Spleen (tissue), 7 donors: ENCODE measurements around the gene RIC1.

Source experiments
- POLR2AphosphoS5 ChIP-seq, 3 donors: sonication (generic); formaldehyde crosslinking; IDR thresholded peaks; one replicate each; pipeline ENCODE4 v1.5.1; 2017; ENCODE audit warnings: antibody characterized with exemption in 3 of 3
- TF ChIP-seq, protein P1 (sequence below), 11 experiments: fragments of 200-600 bp in 7 of 11; fragments of 450-650 bp in 4 of 11; sonication (generic) in 4 of 11; IDR thresholded peaks in 8 of 11; conservative IDR thresholded peaks in 3 of 11; 1 replicate in 7 of 11; 2 replicates in 4 of 11; pipeline versions ENCODE4 v1.4.0 to v1.8.0; 2016 to 2021; ENCODE audit warnings: antibody characterized with exemption in 11 of 11, inconsistent platforms in 4 of 11, mild to moderate bottlenecking in 1 of 11
- donor health status: DM: no; HTN: no; CAD: no; lungs with moderate emphysema.
- donor health status: DM: no; HTN: no; CAD: no.
- donor health status: DM: no; HTN: no; CAD: no.

- TF ChIP-seq, protein P1, sequence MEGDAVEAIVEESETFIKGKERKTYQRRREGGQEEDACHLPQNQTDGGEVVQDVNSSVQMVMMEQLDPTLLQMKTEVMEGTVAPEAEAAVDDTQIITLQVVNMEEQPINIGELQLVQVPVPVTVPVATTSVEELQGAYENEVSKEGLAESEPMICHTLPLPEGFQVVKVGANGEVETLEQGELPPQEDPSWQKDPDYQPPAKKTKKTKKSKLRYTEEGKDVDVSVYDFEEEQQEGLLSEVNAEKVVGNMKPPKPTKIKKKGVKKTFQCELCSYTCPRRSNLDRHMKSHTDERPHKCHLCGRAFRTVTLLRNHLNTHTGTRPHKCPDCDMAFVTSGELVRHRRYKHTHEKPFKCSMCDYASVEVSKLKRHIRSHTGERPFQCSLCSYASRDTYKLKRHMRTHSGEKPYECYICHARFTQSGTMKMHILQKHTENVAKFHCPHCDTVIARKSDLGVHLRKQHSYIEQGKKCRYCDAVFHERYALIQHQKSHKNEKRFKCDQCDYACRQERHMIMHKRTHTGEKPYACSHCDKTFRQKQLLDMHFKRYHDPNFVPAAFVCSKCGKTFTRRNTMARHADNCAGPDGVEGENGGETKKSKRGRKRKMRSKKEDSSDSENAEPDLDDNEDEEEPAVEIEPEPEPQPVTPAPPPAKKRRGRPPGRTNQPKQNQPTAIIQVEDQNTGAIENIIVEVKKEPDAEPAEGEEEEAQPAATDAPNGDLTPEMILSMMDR (IDR thresholded peaks at IDR 0.05 in 8 of 11, conservative IDR thresholded peaks at IDR 0.05 in 3 of 11) = no peak
- TF ChIP-seq POLR2AphosphoS5 (IDR thresholded peaks at IDR 0.05) = no peak
Measured at GRCh38 chr9:5586391-5586802, 42.5 kb upstream of the RIC1 start.
